Measurements from ENCODE around the gene CIP2A.

CIP2A gene

DNA sequence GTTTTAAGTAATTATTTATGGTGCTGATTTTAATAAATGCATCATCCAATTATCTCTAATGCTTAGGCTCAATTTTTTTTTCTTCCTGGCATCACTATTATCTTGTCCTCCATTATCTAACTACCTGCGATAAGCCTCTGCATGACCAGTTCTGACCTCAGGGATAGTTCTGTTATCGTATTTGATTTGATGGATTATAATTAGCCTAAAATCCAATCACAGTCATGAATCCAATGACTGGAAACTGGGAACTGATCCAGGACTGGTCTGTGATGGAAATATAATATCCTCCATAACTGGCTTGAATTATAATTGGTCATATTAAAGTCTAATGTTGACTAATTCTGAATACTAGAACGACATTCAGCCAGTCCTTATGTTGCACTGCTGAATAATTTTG, 80.0 kb downstream of the CIP2A start:
- DNase-seq = no peak

GRCh38 chr3:108507902-108508301, 81.3 kb downstream of the CIP2A start:
- no peak for DNase-seq

- DNase-seq = no peak
These were observed 83.4 kb downstream of the CIP2A start for GRCh38 chr3:108505811-108506210.

DNA sequence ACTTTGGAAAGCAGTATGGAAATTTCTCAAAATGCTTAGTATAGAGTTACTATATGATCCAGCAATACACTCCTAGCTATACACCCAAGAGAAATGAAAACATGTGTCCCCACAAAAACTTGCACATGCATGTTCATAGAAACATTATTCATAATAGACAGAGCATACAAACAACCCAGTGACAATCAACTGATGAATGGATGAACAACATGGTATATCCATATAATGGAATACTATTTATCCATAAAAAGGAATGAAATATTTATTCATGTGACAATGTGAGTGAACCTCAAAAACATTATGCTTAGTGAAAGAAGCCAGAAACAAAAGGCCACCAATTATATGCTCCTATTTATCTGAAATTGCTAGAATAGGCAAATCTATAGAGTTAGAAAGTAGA, 85.5 kb downstream of the CIP2A start:
- DNase-seq = no peak

GRCh38 chr3:108501535-108501934, 87.7 kb downstream of the CIP2A start:
- no peak for DNase-seq

DNA sequence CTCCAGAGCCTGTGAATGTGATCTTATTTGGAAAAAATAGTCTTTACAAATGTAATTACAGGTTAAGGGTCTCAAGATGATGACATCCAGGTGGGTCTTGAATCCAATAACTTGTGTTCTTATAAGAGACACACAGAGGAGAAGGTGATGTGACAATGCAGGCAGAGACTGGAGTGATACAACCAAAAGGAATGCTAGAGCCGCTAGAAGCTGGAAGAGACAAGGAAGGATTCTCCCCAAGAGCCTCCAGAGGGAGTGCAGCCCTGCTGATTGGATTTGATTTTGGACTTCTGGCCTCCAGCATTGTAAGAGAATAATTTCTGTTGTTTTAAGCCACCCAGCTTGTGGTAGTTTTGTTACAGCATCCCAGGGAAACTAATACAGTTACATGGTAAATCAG, 88.5 kb downstream of the CIP2A start:
- no peak for DNase-seq
